ENCODE data around the gene P4HA2. TPM values are rescaled to one million over a fixed set of nuclear protein-coding genes. Genes with fewer than 3 reads are reported as not detected.

Gene P4HA2
- total RNA-seq, 1 experiment from 2014 or later: 25.1 TPM

DNA sequence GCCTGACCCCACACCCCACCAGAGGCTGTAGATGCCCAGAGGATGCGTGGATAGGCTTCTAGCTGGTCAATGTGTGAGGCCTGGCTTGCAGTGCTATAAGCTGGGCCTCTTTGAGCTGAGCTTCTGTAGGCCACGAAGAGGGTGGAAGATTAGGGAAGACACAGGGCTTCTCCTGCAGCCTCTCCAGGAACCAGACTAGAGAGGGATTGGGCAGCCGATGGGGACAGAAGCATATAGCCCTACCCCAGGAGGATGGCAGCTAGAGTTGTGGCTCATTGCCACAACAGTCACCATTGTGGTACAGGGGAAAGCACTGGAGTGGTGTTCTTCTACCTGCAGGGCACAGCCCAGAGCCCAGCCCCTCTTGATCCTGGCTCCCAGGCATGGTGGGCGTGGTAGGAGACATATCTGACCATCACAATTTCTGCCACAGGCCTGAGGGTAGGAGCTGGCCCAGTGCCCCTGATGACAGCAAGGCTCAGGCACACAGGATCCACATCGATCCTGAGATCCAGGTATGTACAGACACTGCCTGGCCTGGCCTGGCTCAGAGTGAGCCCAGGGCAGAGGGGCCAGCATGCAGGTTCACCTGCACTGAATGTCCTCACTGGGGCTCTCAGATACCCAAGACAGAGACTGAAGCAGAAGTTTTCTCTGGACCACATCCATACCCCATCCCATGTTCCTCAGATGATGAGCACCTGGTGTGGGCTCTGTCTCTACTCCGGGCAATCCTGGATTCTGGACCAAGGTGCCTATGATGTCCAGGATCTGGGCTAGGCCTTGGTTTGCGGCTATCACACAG, 38.6 kb upstream of the P4HA2 start:
- TF ChIP-seq CTCF (IDR thresholded peaks at IDR 0.05): no peak
- no peak for TF ChIP-seq TCF7L2 (IDR thresholded peaks at IDR 0.05; ENCODE audit: low read depth, low read length)
- TF ChIP-seq, protein P1, sequence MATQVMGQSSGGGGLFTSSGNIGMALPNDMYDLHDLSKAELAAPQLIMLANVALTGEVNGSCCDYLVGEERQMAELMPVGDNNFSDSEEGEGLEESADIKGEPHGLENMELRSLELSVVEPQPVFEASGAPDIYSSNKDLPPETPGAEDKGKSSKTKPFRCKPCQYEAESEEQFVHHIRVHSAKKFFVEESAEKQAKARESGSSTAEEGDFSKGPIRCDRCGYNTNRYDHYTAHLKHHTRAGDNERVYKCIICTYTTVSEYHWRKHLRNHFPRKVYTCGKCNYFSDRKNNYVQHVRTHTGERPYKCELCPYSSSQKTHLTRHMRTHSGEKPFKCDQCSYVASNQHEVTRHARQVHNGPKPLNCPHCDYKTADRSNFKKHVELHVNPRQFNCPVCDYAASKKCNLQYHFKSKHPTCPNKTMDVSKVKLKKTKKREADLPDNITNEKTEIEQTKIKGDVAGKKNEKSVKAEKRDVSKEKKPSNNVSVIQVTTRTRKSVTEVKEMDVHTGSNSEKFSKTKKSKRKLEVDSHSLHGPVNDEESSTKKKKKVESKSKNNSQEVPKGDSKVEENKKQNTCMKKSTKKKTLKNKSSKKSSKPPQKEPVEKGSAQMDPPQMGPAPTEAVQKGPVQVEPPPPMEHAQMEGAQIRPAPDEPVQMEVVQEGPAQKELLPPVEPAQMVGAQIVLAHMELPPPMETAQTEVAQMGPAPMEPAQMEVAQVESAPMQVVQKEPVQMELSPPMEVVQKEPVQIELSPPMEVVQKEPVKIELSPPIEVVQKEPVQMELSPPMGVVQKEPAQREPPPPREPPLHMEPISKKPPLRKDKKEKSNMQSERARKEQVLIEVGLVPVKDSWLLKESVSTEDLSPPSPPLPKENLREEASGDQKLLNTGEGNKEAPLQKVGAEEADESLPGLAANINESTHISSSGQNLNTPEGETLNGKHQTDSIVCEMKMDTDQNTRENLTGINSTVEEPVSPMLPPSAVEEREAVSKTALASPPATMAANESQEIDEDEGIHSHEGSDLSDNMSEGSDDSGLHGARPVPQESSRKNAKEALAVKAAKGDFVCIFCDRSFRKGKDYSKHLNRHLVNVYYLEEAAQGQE (IDR thresholded peaks at IDR 0.05; ENCODE audit: insufficient read depth in 1 of 2, low read depth in 2 of 2, low read length in 1 of 2): no peak
- no peak for TF ChIP-seq POLR2AphosphoS5 (IDR thresholded peaks at IDR 0.05; ENCODE audit: low read depth, low read length)
- no peak for TF ChIP-seq SIN3A (IDR thresholded peaks at IDR 0.05; ENCODE audit: borderline replicate concordance, insufficient read depth, low read depth, low read length)
- DNase-seq (ENCODE audit: low read depth, low spot score) (no peak), ATAC-seq (no peak)
- Histone ChIP-seq H3K27ac (ENCODE audit: low read length) (no peak overlapping the region), H3K4me3 (ENCODE audit: low read depth in 2 of 2, low read length in 2 of 2) (no peak overlapping the region), H3K9me3 (ENCODE audit: control insufficient read depth, insufficient read depth, low read depth, low read length) (no peaks in the 10 kb centered on the region), H3K27me3 (ENCODE audit: control insufficient read depth, insufficient read depth, low read length) (no peaks in the 10 kb centered on the region), H3K36me3 (ENCODE audit: control insufficient read depth, insufficient read depth, low read length) (no peaks in the 10 kb centered on the region), H3K4me1 (ENCODE audit: control insufficient read depth, insufficient read depth, low read length) (peaks cover 2% of the 10 kb centered on the region; the same call in 1 of the 2 replicates)
- BruUV-seq (replicated peaks): no TSS peak
- POLR2A ChIA-PET: no interaction called here
- in situ Hi-C loops (cut with HindIII; ENCODE audit: low pct_unique_long_range_greater_than_20kb, low sequenced_read_pairs) (no loop called here), intact Hi-C loops (cut with micrococcal nuclease; ENCODE audit: unreplicated experiment) (no loop called here)
- CTCF ChIA-PET: no interaction called here

- ATAC-seq: no peak
- no peak for DNase-seq (ENCODE audit: low read depth, low spot score)
- no peak overlapping the region for H3K27ac ChIP-seq (ENCODE audit: low read length)
- ChIA-PET CTCF (no interaction called here), POLR2A (no interaction called here)
- no peak overlapping the region for H3K4me3 ChIP-seq (ENCODE audit: low read depth in 2 of 2, low read length in 2 of 2)
- in situ Hi-C loops (cut with HindIII; ENCODE audit: low pct_unique_long_range_greater_than_20kb, low sequenced_read_pairs) (no loop called here), intact Hi-C loops (cut with micrococcal nuclease; ENCODE audit: unreplicated experiment) (no loop called here)
- no peaks in the 10 kb centered on the region for H3K9me3 ChIP-seq (ENCODE audit: control insufficient read depth, insufficient read depth, low read depth, low read length)
- TF ChIP-seq POLR2AphosphoS5 (IDR thresholded peaks at IDR 0.05; ENCODE audit: low read depth, low read length) (no peak), TCF7L2 (IDR thresholded peaks at IDR 0.05; ENCODE audit: low read depth, low read length) (no peak), CTCF (IDR thresholded peaks at IDR 0.05) (no peak), SIN3A (IDR thresholded peaks at IDR 0.05; ENCODE audit: borderline replicate concordance, insufficient read depth, low read depth, low read length) (no peak)
- TF ChIP-seq, protein P1 (IDR thresholded peaks at IDR 0.05; ENCODE audit: insufficient read depth in 1 of 2, low read depth in 2 of 2, low read length in 1 of 2): no peak
- BruUV-seq (replicated peaks): no TSS peak
- peaks cover 2% of the 10 kb centered on the region; the same call in 1 of the 2 replicates for H3K4me1 ChIP-seq (ENCODE audit: control insufficient read depth, insufficient read depth, low read length)
- H3K27me3 ChIP-seq (ENCODE audit: control insufficient read depth, insufficient read depth, low read length): no peaks in the 10 kb centered on the region
- no peaks in the 10 kb centered on the region for H3K36me3 ChIP-seq (ENCODE audit: control insufficient read depth, insufficient read depth, low read length)
These were observed 37.8 kb upstream of the P4HA2 start for GRCh38 chr5:132265336-132266030.

All from Panc1 (cell line).